Neuronal stem cell (in vitro differentiated cells): ENCODE measurements around the gene FAM111A.

Experiments used
- DNase-seq: peaks from one replicate; pipeline ENCODE4 v3.0.0-alpha.2; 2013; ENCODE audit warnings: low spot score
- H2AFZ ChIP-seq: one replicate; pipeline ENCODE4 v1.6.1; 2013; ENCODE audit warnings: mild to moderate bottlenecking, low read length, inconsistent platforms
- H2AK5ac ChIP-seq: 2 replicates; pipeline ENCODE4 v1.6.1; 2013; ENCODE audit warnings: low read depth, mild to moderate bottlenecking, inconsistent platforms, low read length, moderate library complexity, mixed read lengths
- H2BK120ac ChIP-seq: 2 replicates; pipeline ENCODE4 v1.6.1; 2013; ENCODE audit warnings: low read depth, mild to moderate bottlenecking, inconsistent platforms, low read length, moderate library complexity, mixed read lengths
- H2BK12ac ChIP-seq: one replicate; pipeline ENCODE4 v1.6.1; 2013; ENCODE audit warnings: low read length, inconsistent platforms
- H2BK15ac ChIP-seq: 2 replicates; pipeline ENCODE4 v1.6.1; 2013; ENCODE audit warnings: mild to moderate bottlenecking, low read length, inconsistent platforms, mixed read lengths
- H2BK5ac ChIP-seq: one replicate; pipeline ENCODE4 v1.6.1; 2013; ENCODE audit warnings: inconsistent platforms, mild to moderate bottlenecking, low read length, moderate library complexity
- H3K14ac ChIP-seq: one replicate; pipeline ENCODE4 v1.6.1; 2013; ENCODE audit warnings: low read length, inconsistent platforms
- H3K18ac ChIP-seq: 2 replicates; pipeline ENCODE4 v1.6.1; 2013; ENCODE audit warnings: low read length, inconsistent platforms
- H3K23ac ChIP-seq: 2 replicates; pipeline ENCODE4 v1.6.1; 2013; ENCODE audit warnings: low read depth, mild to moderate bottlenecking, mixed read lengths, low read length, inconsistent platforms; ENCODE audit not compliant: poor library complexity
- H3K27ac ChIP-seq: replicated peaks from 3 replicates; pipeline ENCODE4 v1.5.1; 2013; ENCODE audit warnings: low read length, inconsistent platforms
- H3K27me3 ChIP-seq, 3 experiments: 2 replicates each; pipeline ENCODE4 v1.6.1; 2013; ENCODE audit warnings: low read length in 3 of 3, mild to moderate bottlenecking in 2 of 3, inconsistent platforms in 1 of 3, low read depth in 1 of 3, mixed read lengths in 1 of 3, moderate library complexity in 1 of 3; ENCODE audit not compliant: control insufficient read depth in 3 of 3, insufficient read depth in 3 of 3
- H3K36me3 ChIP-seq, 2 donors: replicated peaks in 1 of 2; 2 replicates each; pipeline ENCODE4 v1.6.1; 2013; ENCODE audit warnings: low read length in 2 of 2; ENCODE audit not compliant: control insufficient read depth in 2 of 2, insufficient read depth in 2 of 2
- H3K4ac ChIP-seq: 2 replicates; pipeline ENCODE4 v1.6.1; 2013; ENCODE audit warnings: inconsistent platforms, mild to moderate bottlenecking, low read length, moderate library complexity
- H3K4me1 ChIP-seq, 2 donors: 1 replicate in 1 of 2; 2 replicates in 1 of 2; pipeline ENCODE4 v1.6.1; 2013; ENCODE audit warnings: low read length in 2 of 2, low read depth in 1 of 2; ENCODE audit not compliant: control insufficient read depth in 2 of 2, insufficient read depth in 1 of 2
- H3K4me2 ChIP-seq: one replicate; pipeline ENCODE4 v1.6.1; 2013; ENCODE audit warnings: mild to moderate bottlenecking, low read length, inconsistent platforms; ENCODE audit not compliant: insufficient read depth, poor library complexity, severe bottlenecking
- H3K4me3 ChIP-seq, 2 donors: 2 replicates each; pipeline ENCODE4 v1.5.1; 2013; ENCODE audit warnings: low read length in 2 of 2, mild to moderate bottlenecking in 2 of 2, inconsistent platforms in 1 of 2, moderate library complexity in 1 of 2
- H3K79me1 ChIP-seq: one replicate; pipeline ENCODE4 v1.6.1; 2013; ENCODE audit warnings: low read depth, mild to moderate bottlenecking, inconsistent platforms, low read length, moderate library complexity
- H3K9ac ChIP-seq: one replicate; pipeline ENCODE4 v1.6.1; 2013; ENCODE audit warnings: mild to moderate bottlenecking, low read depth, low read length, inconsistent platforms; ENCODE audit not compliant: poor library complexity
- H3K9me3 ChIP-seq, 2 donors: replicated peaks in 1 of 2; 2 replicates each; pipeline versions ENCODE3 to v1.6.1; 2013; ENCODE audit warnings: low read length in 2 of 2, mild to moderate bottlenecking in 2 of 2, inconsistent platforms in 1 of 2, low read depth in 1 of 2, mixed read lengths in 1 of 2, moderate library complexity in 1 of 2; ENCODE audit not compliant: control insufficient read depth in 2 of 2, insufficient read depth in 1 of 2
- H4K8ac ChIP-seq: one replicate; pipeline ENCODE4 v1.6.1; 2013; ENCODE audit warnings: low read depth, mild to moderate bottlenecking, inconsistent platforms, low read length, moderate library complexity
- H4K91ac ChIP-seq: one replicate; pipeline ENCODE4 v1.6.1; 2013; ENCODE audit warnings: low read length, low read depth, mild to moderate bottlenecking, inconsistent platforms; ENCODE audit not compliant: poor library complexity
- WGBS, 2 donors: extraction: QIAGEN DNeasy Blood & Tissue Kit; methylation state at CpG; one replicate each; pipeline ENCODE4 v1.1.7; 2013; ENCODE audit warnings: missing lambda C conversion rate in 2 of 2, mixed read lengths in 1 of 2; ENCODE audit not compliant: insufficient read length in 2 of 2, insufficient replicate concordance in 1 of 2; ENCODE audit errors: extremely low coverage in 2 of 2; 5-methylcytosine and 5-hydroxymethylcytosine counted together

The FAM111A gene

DNA sequence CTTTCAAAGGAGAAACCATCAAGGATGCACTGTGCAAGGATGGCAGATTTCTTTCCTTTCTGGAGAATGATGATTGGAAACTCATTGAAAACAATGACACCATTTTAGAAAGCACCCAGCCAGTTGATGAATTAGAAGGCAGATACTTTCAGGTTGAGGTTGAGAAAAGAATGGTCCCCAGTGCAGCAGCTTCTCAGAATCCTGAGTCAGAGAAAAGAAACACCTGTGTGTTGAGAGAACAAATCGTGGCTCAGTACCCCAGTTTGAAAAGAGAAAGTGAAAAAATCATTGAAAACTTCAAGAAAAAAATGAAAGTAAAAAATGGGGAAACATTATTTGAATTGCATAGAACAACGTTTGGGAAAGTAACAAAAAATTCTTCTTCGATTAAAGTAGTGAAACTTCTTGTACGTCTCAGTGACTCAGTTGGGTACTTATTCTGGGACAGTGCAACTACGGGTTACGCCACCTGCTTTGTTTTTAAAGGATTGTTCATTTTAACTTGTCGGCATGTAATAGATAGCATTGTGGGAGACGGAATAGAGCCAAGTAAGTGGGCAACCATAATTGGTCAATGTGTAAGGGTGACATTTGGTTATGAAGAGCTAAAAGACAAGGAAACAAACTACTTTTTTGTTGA lies 9.8 kb downstream of the FAM111A start:
- Histone ChIP-seq H3K14ac (no peak overlapping the region), H4K8ac (no peak overlapping the region), H3K4me1 (no peaks in the 10 kb centered on the region)

DNA sequence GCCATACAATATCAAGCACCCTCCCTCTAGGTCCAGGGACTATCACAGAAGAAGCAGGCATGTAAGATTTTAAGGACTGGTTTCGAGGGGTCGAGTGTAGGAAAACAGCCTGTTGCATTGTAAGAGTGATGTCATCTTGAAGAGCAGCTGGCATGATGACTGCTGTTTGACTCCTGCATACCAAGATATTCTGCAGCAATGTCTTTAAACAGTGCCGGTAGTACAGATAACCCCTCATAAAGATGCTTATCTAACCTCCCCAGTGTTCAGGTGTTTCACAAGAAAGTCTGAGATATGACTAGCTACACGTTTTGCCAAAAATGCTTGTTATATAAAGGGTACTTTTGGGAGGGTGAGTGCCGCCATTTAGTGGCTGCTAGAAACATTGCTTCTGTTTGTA lies 12.0 kb downstream of the FAM111A start:
- Histone ChIP-seq H3K4me3 (no peak overlapping the region), H2AFZ (no peak overlapping the region), H2BK120ac (no peak overlapping the region), H4K8ac (no peak overlapping the region), H3K23ac (no peak overlapping the region), H4K91ac (no peak overlapping the region), H3K27ac (no peak overlapping the region), H3K4me1 (peaks cover 0 to 3% of the 10 kb centered on the region in 2 donors), H2AK5ac (no peak overlapping the region), H3K4ac (no peak overlapping the region), H3K9me3 (no peaks in the 10 kb centered on the region), H3K27me3 (no peaks in the 10 kb centered on the region), H2BK12ac (no peak overlapping the region), H3K9ac (no peak overlapping the region), H3K4me2 (no peak overlapping the region), H2BK15ac (no peak overlapping the region), H3K14ac (no peak overlapping the region), H3K18ac (no peak overlapping the region), H3K79me1 (no peaks in the 10 kb centered on the region), H2BK5ac (no peak overlapping the region), H3K36me3 (peaks cover 0 to 6% of the 10 kb centered on the region in 2 donors)
- WGBS, 2 donors, result no CpG with 5 or more reads among the region's 5 CpGs
- no peak for DNase-seq

More for the DNA sequence above, 9.8 kb downstream of the FAM111A start:
- H4K91ac ChIP-seq, result no peak overlapping the region
- H3K4me2 ChIP-seq, result no peak overlapping the region
- no peak overlapping the region for H3K18ac ChIP-seq
- no peaks in the 10 kb centered on the region for H3K9me3 ChIP-seq
- H2AK5ac ChIP-seq, result no peak overlapping the region
- no peak overlapping the region for H2AFZ ChIP-seq
- no peak overlapping the region for H3K9ac ChIP-seq
- no peak overlapping the region for H3K4me3 ChIP-seq
- no peak overlapping the region for H3K23ac ChIP-seq
- no peaks in the 10 kb centered on the region for H3K27me3 ChIP-seq
- no peak overlapping the region for H2BK15ac ChIP-seq
- DNase-seq, result no peak
- no peaks in the 10 kb centered on the region for H3K79me1 ChIP-seq
- no peak overlapping the region for H2BK120ac ChIP-seq
- H3K27ac ChIP-seq, result no peak overlapping the region
- WGBS, 2 donors, result no CpG with 5 or more reads among the region's 8 CpGs
- no peak overlapping the region for H2BK5ac ChIP-seq
- peaks cover 0 to 16% of the 10 kb centered on the region in 2 donors for H3K36me3 ChIP-seq
- no peak overlapping the region for H2BK12ac ChIP-seq
- H3K4ac ChIP-seq, result no peak overlapping the region

DNA sequence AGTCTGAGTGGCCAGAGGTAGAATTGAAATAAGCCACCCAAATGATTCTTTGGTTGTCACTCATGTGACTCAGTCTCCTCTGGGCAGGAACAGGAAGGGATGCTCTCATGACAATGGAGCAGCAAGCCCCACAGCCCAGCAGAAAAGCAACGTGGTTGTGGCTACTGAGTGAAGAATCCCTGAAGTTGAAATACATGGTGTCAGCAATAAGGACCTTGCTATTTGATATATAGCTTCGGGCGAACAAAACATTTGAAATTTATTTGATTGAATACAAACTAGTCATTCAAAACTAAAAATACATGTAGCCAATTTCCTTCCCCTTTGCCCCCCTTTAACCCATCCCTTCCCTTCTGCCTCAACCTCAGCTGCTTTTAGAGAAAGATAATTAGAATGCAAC lies 14.8 kb downstream of the FAM111A start:
- no peaks in the 10 kb centered on the region for H3K79me1 ChIP-seq
- no peak overlapping the region for H3K27ac ChIP-seq
- no peaks in the 10 kb centered on the region for H3K9me3 ChIP-seq
- H2BK5ac ChIP-seq, result no peak overlapping the region
- no peak overlapping the region for H2BK120ac ChIP-seq
- no peak overlapping the region for H2BK15ac ChIP-seq
- no peak overlapping the region for H3K23ac ChIP-seq
- H3K4me2 ChIP-seq, result no peak overlapping the region
- no peak overlapping the region for H3K4ac ChIP-seq
- no peak overlapping the region for H2AK5ac ChIP-seq
- no peak overlapping the region for H3K9ac ChIP-seq
- H3K36me3 ChIP-seq, result no peaks in the 10 kb centered on the region
- H4K8ac ChIP-seq, result no peak overlapping the region
- H3K4me3 ChIP-seq, result no peak overlapping the region
- no peak overlapping the region for H2AFZ ChIP-seq
- no CpG with 5 or more reads among the region's 3 CpGs for WGBS, 2 donors
- no peak overlapping the region for H4K91ac ChIP-seq
- H3K14ac ChIP-seq, result no peak overlapping the region
- no peaks in the 10 kb centered on the region for H3K27me3 ChIP-seq
- no peak overlapping the region for H3K18ac ChIP-seq
- no peak for DNase-seq
- H3K4me1 ChIP-seq, result peaks cover 0 to 3% of the 10 kb centered on the region in 2 donors
- H2BK12ac ChIP-seq, result no peak overlapping the region

DNA sequence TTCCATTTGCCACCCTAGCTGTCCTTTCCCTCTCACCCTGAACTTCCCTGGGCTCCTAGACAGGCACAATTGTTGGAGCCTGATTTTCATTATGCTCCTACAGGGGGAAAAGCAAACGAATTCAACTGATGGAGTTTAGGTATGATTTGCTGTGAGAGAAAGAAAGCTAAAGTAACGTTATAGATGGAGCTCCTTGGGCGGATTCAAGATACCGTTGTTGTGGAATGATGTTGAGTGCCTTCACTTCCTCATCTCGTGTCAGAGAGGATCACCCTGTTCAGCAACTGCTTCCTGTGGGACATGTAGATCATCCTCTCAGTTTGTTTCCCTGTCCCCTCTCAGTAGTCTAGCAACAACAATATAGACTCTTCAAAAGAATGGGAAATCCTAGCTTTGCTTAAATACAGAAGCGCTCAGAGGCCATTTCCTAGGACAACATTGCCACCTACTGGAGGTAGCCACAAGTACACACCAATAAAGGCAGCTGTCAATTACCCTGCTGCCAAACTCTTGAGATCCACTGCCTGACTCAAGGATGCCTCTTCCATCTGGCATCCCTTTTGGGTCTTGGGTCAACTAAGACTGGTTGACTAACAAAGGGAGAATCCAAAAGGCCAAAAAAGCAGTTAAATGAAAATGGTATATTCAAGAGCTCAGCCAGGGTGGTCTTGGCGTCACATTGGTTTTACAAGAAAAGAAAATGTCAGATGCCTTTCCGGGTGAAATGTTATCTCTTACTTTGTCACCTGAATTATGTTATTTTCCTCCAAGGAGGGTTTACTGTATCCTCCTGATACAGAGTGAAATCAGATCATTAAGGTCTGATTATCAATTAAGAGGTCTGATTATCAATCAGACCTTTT lies 15.8 kb downstream of the FAM111A start:
- H2AK5ac ChIP-seq, result no peak overlapping the region
- H2BK5ac ChIP-seq, result no peak overlapping the region
- H3K23ac ChIP-seq, result no peak overlapping the region
- no peaks in the 10 kb centered on the region for H3K79me1 ChIP-seq
- no peaks in the 10 kb centered on the region for H3K36me3 ChIP-seq
- DNase-seq, result no peak
- no peak overlapping the region for H4K91ac ChIP-seq
- H3K18ac ChIP-seq, result no peak overlapping the region
- WGBS, 2 donors, result no CpG with 5 or more reads among the region's 8 CpGs
- H4K8ac ChIP-seq, result no peak overlapping the region
- no peaks in the 10 kb centered on the region for H3K27me3 ChIP-seq
- H2BK15ac ChIP-seq, result no peak overlapping the region
- no peak overlapping the region for H2BK12ac ChIP-seq
- H2AFZ ChIP-seq, result peak overlapping the region; percentile 73
- no peak overlapping the region for H3K27ac ChIP-seq
- no peak overlapping the region for H3K14ac ChIP-seq
- no peaks in the 10 kb centered on the region for H3K9me3 ChIP-seq
- no peak overlapping the region for H3K4me2 ChIP-seq
- no peak overlapping the region for H3K9ac ChIP-seq
- H2BK120ac ChIP-seq, result no peak overlapping the region
- H3K4ac ChIP-seq, result no peak overlapping the region
- peaks cover 0 to 3% of the 10 kb centered on the region in 2 donors for H3K4me1 ChIP-seq
- no peak overlapping the region for H3K4me3 ChIP-seq
